Fibroblast of lung (primary cell): Measurements from ENCODE around the gene CFAP70.

ENCODE experiments used
- CTCF ChIP-seq, 2 donors: IDR thresholded peaks in 1 of 2; conservative IDR thresholded peaks in 1 of 2; 1 replicate in 1 of 2; 2 replicates in 1 of 2; pipeline ENCODE4 v1.5.1; 2011 to 2012; ENCODE audit warnings: low read length in 2 of 2, control low read depth in 1 of 2, inconsistent platforms in 1 of 2, low read depth in 1 of 2, mild to moderate bottlenecking in 1 of 2
- EZH2 ChIP-seq: IDR thresholded peaks from 2 replicates; pipeline ENCODE4 v1.5.1; 2012; ENCODE audit warnings: low read length, control low read depth, mild to moderate bottlenecking; ENCODE audit errors: missing control alignments

- TF ChIP-seq CTCF (conservative IDR thresholded peaks at IDR 0.05 in 1 of 2, IDR thresholded peaks at IDR 0.05 in 1 of 2; ENCODE audit: low read depth in 1 of 2, low read length in 2 of 2) (no peak), EZH2 (no peak)
These were observed 48.8 kb upstream of the CFAP70 start for GRCh38 chr10:73407495-73407894.
